GM12874 (cell line): ENCODE data around the gene DIRAS3.

Experiments used
- CTCF ChIP-seq: IDR thresholded peaks from 2 replicates; pipeline ENCODE4 v1.5.1; 2011; ENCODE audit warnings: low read depth, mild to moderate bottlenecking, control low read depth, low read length, moderate library complexity; ENCODE audit not compliant: insufficient read depth

Gene DIRAS3

GRCh38 chr1:68016381-68016780 lies 34.0 kb downstream of the DIRAS3 start:
- no peak for TF ChIP-seq CTCF

- no peak for TF ChIP-seq CTCF
Measured at GRCh38 chr1:68015971-68016370, 34.5 kb downstream of the DIRAS3 start.

- no peak for TF ChIP-seq CTCF
Measured at GRCh38 chr1:68015369-68015768, 35.1 kb downstream of the DIRAS3 start.

GRCh38 chr1:68013351-68013750 lies 37.1 kb downstream of the DIRAS3 start:
- TF ChIP-seq CTCF = no peak

GRCh38 chr1:68011657-68012375 lies 38.6 kb downstream of the DIRAS3 start:
- TF ChIP-seq CTCF = no peak

GRCh38 chr1:68010543-68010942 lies 39.9 kb downstream of the DIRAS3 start:
- TF ChIP-seq CTCF = no peak

GRCh38 chr1:68010090-68010489 lies 40.3 kb downstream of the DIRAS3 start:
- TF ChIP-seq CTCF = no peak
